Lung (tissue), 12 donors: ENCODE results near the gene FKRP. TPM values are rescaled to one million over a fixed set of nuclear protein-coding genes. Genes with fewer than 3 reads are reported as not detected.

Experiments
- ATAC-seq: fragments of 200-7000 bp; cut with Tn5 transposase; one replicate; pipeline ENCODE4 v1.9.1; 2020; ENCODE audit warnings: moderate number of reproducible peaks; ENCODE audit not compliant: insufficient read depth, low FRiP score
- DNase-seq, 3 donors: peaks; one replicate each; pipeline ENCODE4 v3.0.0-alpha.2; 2013 to 2017
- H3K27ac ChIP-seq, 2 donors: one replicate each; pipeline ENCODE4 v1.5.1; 2013; ENCODE audit warnings: mild to moderate bottlenecking in 2 of 2, moderate library complexity in 2 of 2, control low read depth in 1 of 2, inconsistent platforms in 1 of 2, low read depth in 1 of 2, low read length in 1 of 2
- H3K27me3 ChIP-seq, 3 donors: one replicate each; pipeline ENCODE4 v1.5.1; 2013; ENCODE audit warnings: low read length in 2 of 3; ENCODE audit not compliant: control insufficient read depth in 3 of 3, insufficient read depth in 3 of 3
- H3K36me3 ChIP-seq, 4 donors: one replicate each; pipeline ENCODE4 v1.5.1; 2013; ENCODE audit warnings: low read length in 4 of 4, mild to moderate bottlenecking in 1 of 4, moderate library complexity in 1 of 4; ENCODE audit not compliant: control insufficient read depth in 4 of 4, insufficient read depth in 4 of 4
- H3K4me1 ChIP-seq, 5 donors: one replicate each; pipeline ENCODE4 v1.5.1; 2013; ENCODE audit warnings: low read length in 5 of 5, mild to moderate bottlenecking in 2 of 5, moderate library complexity in 1 of 5; ENCODE audit not compliant: control insufficient read depth in 5 of 5, insufficient read depth in 5 of 5
- H3K4me3 ChIP-seq: one replicate; pipeline ENCODE4 v1.5.1; 2013; ENCODE audit warnings: mild to moderate bottlenecking, control low read depth, moderate library complexity
- H3K9ac ChIP-seq, 2 donors: one replicate each; pipeline ENCODE4 v1.5.1; 2013; ENCODE audit warnings: low read length in 2 of 2, control low read depth in 1 of 2; ENCODE audit not compliant: insufficient read depth in 1 of 2
- H3K9me3 ChIP-seq, 4 donors: one replicate each; pipeline ENCODE4 v1.5.1; 2013; ENCODE audit warnings: low read length in 3 of 4, mild to moderate bottlenecking in 1 of 4, moderate library complexity in 1 of 4; ENCODE audit not compliant: control insufficient read depth in 4 of 4, insufficient read depth in 3 of 4
- CTCF ChIP-seq: IDR thresholded peaks from 2 replicates; pipeline ENCODE4 v1.5.1; 2012; ENCODE audit warnings: mild to moderate bottlenecking; ENCODE audit errors: control extremely low read depth, extremely low read depth
- WGBS, 2 donors: extraction: QIAGEN DNeasy Blood & Tissue Kit; methylation state at CpG; one replicate each; pipeline ENCODE4 v1.1.7; 2013; 5-methylcytosine and 5-hydroxymethylcytosine counted together
- polyA plus RNA-seq, 2 donors: library from polyadenylated mRNA; stranded (reverse); fragments of 200-250 nt; gene quantifications; one replicate each; pipeline ENCODE4 v1.2.1, GENCODE V29; 2013
- total RNA-seq, 2 donors: library from RNA; depleted of rRNA in 1 of 2; stranded (reverse); fragments of >200 nt in 1 of 2; gene quantifications; one replicate each; pipeline ENCODE4 v1.2.1, GENCODE V29; 2014 to 2021
- donor health status: control.
- donor health status: control.
- donor health status: Bipolar disorder and iron deficiency.
- donor health status: healthy.
- donor health status: DM: yes; HTN: yes; CAD: no.

The FKRP gene
- total and polyA plus RNA-seq, 4 donors, result 10.8 to 23.9 (median 15.2) TPM

GRCh38 chr19:46787040-46787330, 41.1 kb downstream of the FKRP start:
- no peak for ATAC-seq
- no peak for DNase-seq
- Histone ChIP-seq H3K36me3 (peaks cover 0 to 34% (median 19%) of the 10 kb centered on the region in 4 donors), H3K4me1 (peaks cover 0 to 35% (median 8%) of the 10 kb centered on the region in 5 donors), H3K27ac (peak overlapping the region; percentile 61 to 91), H3K27me3 (no peaks in the 10 kb centered on the region), H3K9me3 (no peaks in the 10 kb centered on the region), H3K9ac (peak overlapping the region in 1 of 2 donors; percentile 62), H3K4me3 (peak overlapping the region; percentile 67)
- WGBS, 2 donors, result 4 to 6% methylated on average over 5 of the region's 5 CpGs
- TF ChIP-seq CTCF, result no peak

GRCh38 chr19:46787331-46788261, 41.7 kb downstream of the FKRP start:
- H3K27me3 ChIP-seq, result no peaks in the 10 kb centered on the region
- ATAC-seq (peak; percentile 10), DNase-seq (peak; percentile 63 to 81 (median 80))
- H3K9me3 ChIP-seq, result no peaks in the 10 kb centered on the region
- 0 to 1% methylated on average over 61 to 80 of the region's 80 CpGs for WGBS, 2 donors
- peak overlapping the region; percentile 67 for H3K4me3 ChIP-seq
- peaks cover 0 to 29% (median 14%) of the 10 kb centered on the region in 4 donors for H3K36me3 ChIP-seq
- peak overlapping the region; percentile 61 to 91 for H3K27ac ChIP-seq
- no peak for TF ChIP-seq CTCF
- peaks cover 0 to 40% (median 12%) of the 10 kb centered on the region in 5 donors for H3K4me1 ChIP-seq
- H3K9ac ChIP-seq, result peak overlapping the region in 1 of 2 donors; percentile 62

- ATAC-seq, result peak; percentile 82
- Histone ChIP-seq H3K27me3 (no peaks in the 10 kb centered on the region), H3K9ac (peak within 1 kb of the TSS in 1 of 2 donors; percentile 38), H3K27ac (peak within 1 kb of the TSS; percentile 61 to 91), H3K4me1 (peaks cover 0 to 36% (median 12%) of the 10 kb centered on the region in 5 donors), H3K4me3 (peak within 1 kb of the TSS; percentile 67), H3K9me3 (no peaks in the 10 kb centered on the region), H3K36me3 (peaks cover 0 to 24% (median 8%) of the 10 kb centered on the region in 4 donors)
- 1% methylated on average over 37 to 46 of the region's 46 CpGs for WGBS, 2 donors
- peak; percentile 97 to 98 (median 98) for DNase-seq
- TF ChIP-seq CTCF, result no peak
Observed at GRCh38 chr19:46788262-46788967, 42.6 kb downstream of the FKRP start, which contains the start of gene SLC1A5. TSS of gene SLC1A5 (minus strand) at chr19:46788594. CDS start at chr19:46787965, 629 bp downstream.
